ENCODE measurements around the gene H6PD. TPM values are rescaled to one million over a fixed set of nuclear protein-coding genes. Genes with fewer than 3 reads are reported as not detected.

H6PD gene
- total and polyA plus RNA-seq, 9 of the 15 experiments (the other 6 are each of a cell fraction or from before 2014, with no cell fraction given): 0.04 to 2.5 (median 0.95) TPM

GRCh38 chr1:9253004-9253403, 18.4 kb downstream of the H6PD start (continued):
- no peak for TF ChIP-seq ZNF280B (CRISPR knock-in tag; IDR thresholded peaks at IDR 0.05)
- TF ChIP-seq ZNF277 (CRISPR knock-in tag; IDR thresholded peaks at IDR 0.05; ENCODE audit: borderline replicate concordance): no peak
- TF ChIP-seq KAT2B (IDR thresholded peaks at IDR 0.05; ENCODE audit: low read depth, low read length): no peak
- TF ChIP-seq ZNF318 (IDR thresholded peaks at IDR 0.05; ENCODE audit: borderline replicate concordance in 1 of 2, low read depth in 1 of 2): no peak
- TF ChIP-seq NRF1 (conservative IDR thresholded peaks at IDR 0.05 in 1 of 2, IDR thresholded peaks at IDR 0.05 in 1 of 2): no peak
- no peak for TF ChIP-seq ELF2 (CRISPR knock-in tag; IDR thresholded peaks at IDR 0.05)
- TF ChIP-seq ZNF347 (CRISPR knock-in tag; IDR thresholded peaks at IDR 0.05; ENCODE audit: low read depth): no peak
- no peak for TF ChIP-seq FOXM1 (IDR thresholded peaks at IDR 0.05; ENCODE audit: low read depth)
- TF ChIP-seq FOXM1 (CRISPR knock-in tag; IDR thresholded peaks at IDR 0.05; ENCODE audit: low read depth): no peak
